Measurements from ENCODE around the gene IQCE.

IQCE gene

DNA sequence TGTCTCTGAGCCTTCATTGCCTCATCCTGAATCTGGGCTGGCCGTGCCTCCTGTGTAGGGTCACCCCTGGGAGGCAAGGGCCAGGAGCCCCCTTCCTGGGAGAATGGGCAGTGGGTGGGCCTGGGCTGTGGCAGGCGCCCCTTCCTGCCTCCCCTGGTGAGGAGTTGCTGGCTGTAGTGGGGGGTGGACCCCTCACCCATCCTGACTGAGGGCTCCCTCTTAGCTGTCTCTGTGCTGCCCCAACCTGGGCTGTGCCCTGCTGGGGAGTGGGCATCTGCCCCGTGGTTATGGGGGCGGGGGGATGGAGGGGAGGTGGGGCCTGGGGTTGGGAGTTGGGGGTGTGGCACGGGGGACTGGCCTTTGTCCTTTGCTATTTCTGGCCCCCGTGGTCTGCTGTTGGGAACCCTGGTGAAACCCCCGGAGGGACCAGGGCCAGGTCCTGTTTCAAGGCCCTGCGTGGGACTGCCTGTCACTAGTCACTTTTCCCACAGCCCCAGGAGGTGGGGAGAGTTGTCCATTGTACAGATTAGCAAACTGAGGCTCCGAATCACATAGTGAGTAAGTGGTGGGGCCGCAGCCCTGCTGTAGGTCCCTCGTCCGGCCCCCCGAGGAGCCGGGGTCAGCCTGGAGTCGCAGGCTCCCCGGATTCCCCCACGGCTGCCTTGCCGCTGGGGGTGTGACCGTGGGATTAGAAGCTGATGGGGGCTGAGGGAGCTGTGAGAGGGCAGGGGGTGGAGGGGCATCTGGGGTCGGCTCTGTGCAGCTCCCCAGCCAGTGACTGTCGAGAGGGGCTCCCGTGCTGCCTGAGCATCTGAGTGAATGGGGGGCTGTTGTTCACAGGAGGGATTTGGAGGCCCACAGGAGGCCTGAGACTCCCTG lies 75.7 kb downstream of the IQCE start:
- H3K9ac ChIP-seq (ENCODE audit: low read length), result no peak overlapping the region
- no peak overlapping the region for H3K4me3 ChIP-seq (ENCODE audit: low read length)
- DNase-seq, result no peak
- H3K9me2 ChIP-seq (replicated peaks; ENCODE audit: insufficient read depth, low read length), result no peaks in the 10 kb centered on the region
- H3K36me3 ChIP-seq (replicated peaks; ENCODE audit: insufficient read depth, low read length), result no peaks in the 10 kb centered on the region
- TF ChIP-seq EZH2 (optimal IDR thresholded peaks at IDR 0.05; ENCODE audit: low read depth, low read length), result no peak
- peaks cover 85% of the 10 kb centered on the region for H3K27me3 ChIP-seq (replicated peaks; ENCODE audit: insufficient read depth, low read length)
- no peak overlapping the region for H3K4me2 ChIP-seq (ENCODE audit: low read depth, low read length)
- no peaks in the 10 kb centered on the region for H3K9me3 ChIP-seq (replicated peaks; ENCODE audit: insufficient read depth, low read length)
- no peak overlapping the region for H2AFZ ChIP-seq (ENCODE audit: low read length)
- H3K27ac ChIP-seq (ENCODE audit: low read length), result no peak overlapping the region
- H3K79me2 ChIP-seq (ENCODE audit: low read length), result no peaks in the 10 kb centered on the region
- no peaks in the 10 kb centered on the region for H3K4me1 ChIP-seq (ENCODE audit: low read length)
- no peaks in the 10 kb centered on the region for H4K20me1 ChIP-seq (ENCODE audit: insufficient read depth, low read length)
- H3F3A ChIP-seq (ENCODE audit: insufficient read depth, low read length), result no peaks in the 10 kb centered on the region

DNA sequence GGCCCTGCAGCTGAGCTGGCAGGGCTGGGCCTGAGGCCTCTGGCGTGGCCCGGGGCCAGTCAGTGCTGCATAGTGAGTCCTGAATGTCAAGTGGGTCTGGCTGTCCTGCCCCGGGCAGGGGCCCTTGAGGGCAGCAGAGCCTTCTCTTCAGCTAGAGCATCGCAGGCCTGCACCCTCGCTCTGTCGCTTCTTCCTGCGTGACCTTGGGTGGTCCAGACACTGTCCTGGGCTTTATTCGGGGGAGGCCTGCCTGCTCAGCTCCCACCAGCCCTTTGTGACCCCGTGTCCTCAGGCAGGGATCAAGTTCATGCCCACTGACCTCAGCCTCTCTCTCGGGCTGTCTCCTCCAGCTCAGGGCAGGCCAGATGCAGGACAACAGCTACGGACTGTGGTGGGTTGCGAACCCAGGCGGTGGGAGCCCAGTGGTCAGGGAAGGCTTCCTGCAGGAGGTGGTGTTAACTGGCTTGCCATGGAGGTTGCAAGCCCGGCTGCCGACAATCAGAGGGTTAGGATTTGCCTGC lies 76.4 kb downstream of the IQCE start:
- no peaks in the 10 kb centered on the region for H3F3A ChIP-seq (ENCODE audit: insufficient read depth, low read length)
- no peaks in the 10 kb centered on the region for H3K4me1 ChIP-seq (ENCODE audit: low read length)
- no peak overlapping the region for H2AFZ ChIP-seq (ENCODE audit: low read length)
- H3K4me3 ChIP-seq (ENCODE audit: low read length), result no peak overlapping the region
- no peak overlapping the region for H3K9ac ChIP-seq (ENCODE audit: low read length)
- no peak overlapping the region for H3K27ac ChIP-seq (ENCODE audit: low read length)
- no peaks in the 10 kb centered on the region for H3K9me3 ChIP-seq (replicated peaks; ENCODE audit: insufficient read depth, low read length)
- H3K9me2 ChIP-seq (replicated peaks; ENCODE audit: insufficient read depth, low read length), result no peaks in the 10 kb centered on the region
- TF ChIP-seq, protein P1, sequence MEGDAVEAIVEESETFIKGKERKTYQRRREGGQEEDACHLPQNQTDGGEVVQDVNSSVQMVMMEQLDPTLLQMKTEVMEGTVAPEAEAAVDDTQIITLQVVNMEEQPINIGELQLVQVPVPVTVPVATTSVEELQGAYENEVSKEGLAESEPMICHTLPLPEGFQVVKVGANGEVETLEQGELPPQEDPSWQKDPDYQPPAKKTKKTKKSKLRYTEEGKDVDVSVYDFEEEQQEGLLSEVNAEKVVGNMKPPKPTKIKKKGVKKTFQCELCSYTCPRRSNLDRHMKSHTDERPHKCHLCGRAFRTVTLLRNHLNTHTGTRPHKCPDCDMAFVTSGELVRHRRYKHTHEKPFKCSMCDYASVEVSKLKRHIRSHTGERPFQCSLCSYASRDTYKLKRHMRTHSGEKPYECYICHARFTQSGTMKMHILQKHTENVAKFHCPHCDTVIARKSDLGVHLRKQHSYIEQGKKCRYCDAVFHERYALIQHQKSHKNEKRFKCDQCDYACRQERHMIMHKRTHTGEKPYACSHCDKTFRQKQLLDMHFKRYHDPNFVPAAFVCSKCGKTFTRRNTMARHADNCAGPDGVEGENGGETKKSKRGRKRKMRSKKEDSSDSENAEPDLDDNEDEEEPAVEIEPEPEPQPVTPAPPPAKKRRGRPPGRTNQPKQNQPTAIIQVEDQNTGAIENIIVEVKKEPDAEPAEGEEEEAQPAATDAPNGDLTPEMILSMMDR (IDR thresholded peaks at IDR 0.05; ENCODE audit: low read length), result no peak
- no peak for TF ChIP-seq EZH2phosphoT487 (IDR thresholded peaks at IDR 0.05; ENCODE audit: low read length)
- TF ChIP-seq EZH2 (optimal IDR thresholded peaks at IDR 0.05; ENCODE audit: low read depth, low read length), result no peak
- peaks cover 85% of the 10 kb centered on the region for H3K27me3 ChIP-seq (replicated peaks; ENCODE audit: insufficient read depth, low read length)
- no peaks in the 10 kb centered on the region for H3K36me3 ChIP-seq (replicated peaks; ENCODE audit: insufficient read depth, low read length)
- no peaks in the 10 kb centered on the region for H4K20me1 ChIP-seq (ENCODE audit: insufficient read depth, low read length)
- DNase-seq, result no peak
- no peaks in the 10 kb centered on the region for H3K79me2 ChIP-seq (ENCODE audit: low read length)
- no peak overlapping the region for H3K4me2 ChIP-seq (ENCODE audit: low read depth, low read length)

DNA sequence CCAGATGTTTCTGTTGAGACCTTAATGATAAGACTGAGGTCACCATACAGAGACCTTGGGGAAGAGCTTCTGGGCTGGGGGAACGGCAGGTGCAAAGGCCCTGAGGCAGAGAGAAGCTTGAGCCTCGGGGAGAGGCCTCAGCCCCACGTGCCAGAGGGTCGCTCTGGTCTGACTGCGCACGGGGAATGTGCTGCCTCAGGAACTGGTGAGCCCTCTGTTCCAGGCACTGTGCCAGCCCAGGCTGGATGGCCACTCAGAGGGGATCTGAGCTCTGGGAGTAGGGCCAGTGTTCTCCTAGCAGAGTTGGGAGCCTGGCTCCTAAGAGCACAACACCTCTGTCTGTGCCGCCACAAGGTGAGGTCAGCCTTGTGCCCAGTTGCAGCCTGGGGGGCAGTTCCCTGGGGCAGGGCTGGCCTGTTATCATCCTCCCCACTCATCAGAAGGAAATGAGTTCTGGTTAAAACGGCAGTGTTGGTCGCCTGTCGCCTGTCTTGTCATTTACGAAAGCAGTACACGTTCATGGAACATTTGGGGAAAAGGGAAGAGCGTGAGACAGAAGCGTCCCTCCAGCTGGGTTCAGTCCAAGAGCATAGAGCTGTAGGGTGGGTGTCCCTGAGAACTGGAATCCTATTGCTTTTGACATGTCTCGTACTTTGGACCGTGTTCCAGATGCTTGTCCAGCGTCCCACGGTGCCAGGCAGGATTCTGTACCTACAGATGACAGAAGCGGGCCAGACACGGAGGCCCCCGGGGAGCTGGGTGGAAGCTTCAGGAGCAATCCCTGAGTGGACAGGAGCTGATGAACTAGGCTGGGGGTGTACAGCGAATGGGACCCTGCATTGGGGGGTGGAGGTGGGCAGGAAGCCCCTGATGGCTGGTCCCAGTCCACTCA lies 77.3 kb downstream of the IQCE start:
- DNase-seq, result no peak
- TF ChIP-seq, protein P1 (IDR thresholded peaks at IDR 0.05; ENCODE audit: low read length), result no peak
- TF ChIP-seq EZH2 (optimal IDR thresholded peaks at IDR 0.05; ENCODE audit: low read depth, low read length) (no peak), EZH2phosphoT487 (IDR thresholded peaks at IDR 0.05; ENCODE audit: low read length) (no peak)
- H3K27ac ChIP-seq (ENCODE audit: low read length), result no peak overlapping the region
- H3F3A ChIP-seq (ENCODE audit: insufficient read depth, low read length), result no peaks in the 10 kb centered on the region
- H3K9me2 ChIP-seq (replicated peaks; ENCODE audit: insufficient read depth, low read length), result no peaks in the 10 kb centered on the region
- no peak overlapping the region for H3K4me3 ChIP-seq (ENCODE audit: low read length)
- no peak overlapping the region for H2AFZ ChIP-seq (ENCODE audit: low read length)
- H3K79me2 ChIP-seq (ENCODE audit: low read length), result no peaks in the 10 kb centered on the region
- H3K9ac ChIP-seq (ENCODE audit: low read length), result no peak overlapping the region
- H3K9me3 ChIP-seq (replicated peaks; ENCODE audit: insufficient read depth, low read length), result no peaks in the 10 kb centered on the region
- peaks cover 88% of the 10 kb centered on the region for H3K27me3 ChIP-seq (replicated peaks; ENCODE audit: insufficient read depth, low read length)
- no peaks in the 10 kb centered on the region for H3K36me3 ChIP-seq (replicated peaks; ENCODE audit: insufficient read depth, low read length)
- H3K4me1 ChIP-seq (ENCODE audit: low read length), result no peaks in the 10 kb centered on the region
- H3K4me2 ChIP-seq (ENCODE audit: low read depth, low read length), result no peak overlapping the region
- no peaks in the 10 kb centered on the region for H4K20me1 ChIP-seq (ENCODE audit: insufficient read depth, low read length)

Measured in MM.1S (cell line).